GM21619 (cell line): ENCODE measurements around the gene ANKRD2.
"Not testable (repeated sequence)": the region's sequence is repeated elsewhere in the genome, so short reads cannot be mapped to it uniquely, and the experiment has no call there.

ENCODE experiments used
- ATAC-seq: cut with Tn5 transposase; IDR thresholded peaks from one replicate; pipeline ENCODE4 v1.9.1; 2021; ENCODE audit not compliant: unreplicated experiment

Gene ANKRD2

GRCh38 chr10:97571622-97572021 lies 957 bp upstream of the ANKRD2 start:
- no peak for ATAC-seq

- no peak for ATAC-seq
Observed at GRCh38 chr10:97573021-97573420, 442 bp downstream of the ANKRD2 start.

GRCh38 chr10:97573672-97574071 lies 1.1 kb downstream of the ANKRD2 start:
- ATAC-seq: no peak

- no peak for ATAC-seq
Observed at GRCh38 chr10:97574374-97575126, 2.0 kb downstream of the ANKRD2 start.

- no peak for ATAC-seq
Observed at GRCh38 chr10:97575127-97575668, 2.6 kb downstream of the ANKRD2 start.

- ATAC-seq: not testable (repeated sequence)
Observed at GRCh38 chr10:97576487-97576886, 3.9 kb downstream of the ANKRD2 start.

- no peak for ATAC-seq
Observed at GRCh38 chr10:97577701-97578100, 5.1 kb downstream of the ANKRD2 start.

- ATAC-seq: no peak
Observed at GRCh38 chr10:97578171-97578844, 5.7 kb downstream of the ANKRD2 start.

- ATAC-seq: no peak
Observed at GRCh38 chr10:97580421-97581367, 8.1 kb downstream of the ANKRD2 start.

GRCh38 chr10:97582169-97582568 lies 9.6 kb downstream of the ANKRD2 start:
- ATAC-seq: no peak

- no peak for ATAC-seq
Observed at GRCh38 chr10:97583476-97583875, 10.9 kb downstream of the ANKRD2 start.

GRCh38 chr10:97584060-97584797 lies 11.7 kb downstream of the ANKRD2 start, which contains the start of gene HOGA1:
TSS of gene HOGA1 (plus strand) at chr10:97584389. CDS start at chr10:97584704, 315 bp downstream.
- ATAC-seq: peak; percentile 80

GRCh38 chr10:97584798-97585438 lies 12.3 kb downstream of the ANKRD2 start:
- ATAC-seq: no peak

- no peak for ATAC-seq
Observed at GRCh38 chr10:97585439-97585811, 12.8 kb downstream of the ANKRD2 start.

- ATAC-seq: no peak
Observed at GRCh38 chr10:97587183-97587582, 14.6 kb downstream of the ANKRD2 start.

- ATAC-seq: no peak
Observed at GRCh38 chr10:97589479-97589878, 16.9 kb downstream of the ANKRD2 start, which contains the start of gene C10orf62. TSS of gene C10orf62 (plus strand) at chr10:97589721. CDS start at chr10:97589898, 177 bp downstream.

GRCh38 chr10:97590082-97590747 lies 17.6 kb downstream of the ANKRD2 start:
- ATAC-seq: no peak

- no peak for ATAC-seq
Observed at GRCh38 chr10:97590748-97591495, 18.3 kb downstream of the ANKRD2 start.
